AG10803 (cell line): Measurements from ENCODE around the gene ALB.
A peak's percentile ranks its signal among the peaks of the same experiment; 100 is the strongest.

ENCODE experiments used
- DNase-seq: peaks from one replicate; pipeline ENCODE4 v3.0.0; 2010; ENCODE audit warnings: low read depth
- H3K4me3 ChIP-seq: 2 replicates; pipeline ENCODE4 v1.5.1; 2011; ENCODE audit warnings: mild to moderate bottlenecking, low read length, control low read depth
- TF ChIP-seq, protein P1 (sequence below): conservative IDR thresholded peaks from 2 replicates; pipeline ENCODE4 v1.5.1; 2011; ENCODE audit warnings: mild to moderate bottlenecking, low read length, control low read depth, inconsistent platforms

The ALB gene

DNA sequence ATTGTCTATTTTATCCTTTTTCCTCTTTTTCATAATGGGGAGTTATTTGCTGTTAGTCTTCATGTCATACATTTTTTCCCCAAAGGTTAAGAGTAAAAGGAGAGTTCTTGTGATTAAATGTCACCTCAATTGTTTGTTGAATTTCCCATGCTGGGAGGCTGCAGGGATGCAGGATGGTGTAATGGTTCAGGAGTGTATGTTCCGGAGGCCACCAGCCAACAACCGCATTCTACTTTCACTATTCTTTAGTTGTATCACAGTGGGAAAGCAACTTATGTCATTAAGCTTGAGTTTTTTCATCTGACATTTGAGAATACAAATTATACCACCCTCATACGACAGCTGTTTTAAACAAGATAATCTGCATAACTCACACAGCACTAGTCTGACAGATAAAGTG lies 47.3 kb downstream of the ALB start:
- DNase-seq, result peak; percentile 26
- TF ChIP-seq, protein P1, sequence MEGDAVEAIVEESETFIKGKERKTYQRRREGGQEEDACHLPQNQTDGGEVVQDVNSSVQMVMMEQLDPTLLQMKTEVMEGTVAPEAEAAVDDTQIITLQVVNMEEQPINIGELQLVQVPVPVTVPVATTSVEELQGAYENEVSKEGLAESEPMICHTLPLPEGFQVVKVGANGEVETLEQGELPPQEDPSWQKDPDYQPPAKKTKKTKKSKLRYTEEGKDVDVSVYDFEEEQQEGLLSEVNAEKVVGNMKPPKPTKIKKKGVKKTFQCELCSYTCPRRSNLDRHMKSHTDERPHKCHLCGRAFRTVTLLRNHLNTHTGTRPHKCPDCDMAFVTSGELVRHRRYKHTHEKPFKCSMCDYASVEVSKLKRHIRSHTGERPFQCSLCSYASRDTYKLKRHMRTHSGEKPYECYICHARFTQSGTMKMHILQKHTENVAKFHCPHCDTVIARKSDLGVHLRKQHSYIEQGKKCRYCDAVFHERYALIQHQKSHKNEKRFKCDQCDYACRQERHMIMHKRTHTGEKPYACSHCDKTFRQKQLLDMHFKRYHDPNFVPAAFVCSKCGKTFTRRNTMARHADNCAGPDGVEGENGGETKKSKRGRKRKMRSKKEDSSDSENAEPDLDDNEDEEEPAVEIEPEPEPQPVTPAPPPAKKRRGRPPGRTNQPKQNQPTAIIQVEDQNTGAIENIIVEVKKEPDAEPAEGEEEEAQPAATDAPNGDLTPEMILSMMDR, result no peak
- H3K4me3 ChIP-seq, result no peak overlapping the region

DNA sequence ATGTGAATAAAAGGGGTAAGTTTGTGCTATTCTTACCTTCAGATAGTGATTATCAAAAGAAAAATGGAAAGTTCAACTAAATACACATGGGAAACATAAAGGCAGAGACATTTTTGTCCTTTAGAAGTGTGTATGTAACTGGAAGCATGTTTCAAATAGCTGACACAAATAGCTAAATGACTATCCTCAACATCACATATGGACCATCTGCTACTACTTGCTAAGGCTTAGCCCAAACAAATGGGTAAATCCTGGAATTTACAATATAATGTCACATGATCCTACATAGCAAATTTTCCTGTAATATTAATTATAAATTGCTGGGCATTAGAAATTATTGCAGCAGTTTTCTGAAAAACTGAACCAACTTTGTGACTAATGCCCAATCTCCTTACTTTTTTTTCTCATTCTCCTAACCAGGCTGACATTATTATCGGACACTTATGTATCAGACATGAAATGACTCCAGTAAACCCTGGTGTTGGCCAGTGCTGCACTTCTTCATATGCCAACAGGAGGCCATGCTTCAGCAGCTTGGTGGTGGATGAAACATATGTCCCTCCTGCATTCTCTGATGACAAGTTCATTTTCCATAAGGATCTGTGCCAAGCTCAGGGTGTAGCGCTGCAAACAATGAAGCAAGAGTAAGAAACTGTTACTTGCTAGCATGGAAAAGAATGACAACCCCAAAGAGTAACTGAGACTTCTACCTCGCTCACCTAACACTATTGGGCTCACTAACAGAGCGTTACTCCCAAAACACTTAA lies 48.1 kb downstream of the ALB start:
- TF ChIP-seq, protein P1, result no peak
- DNase-seq, result peak; percentile 50
- no peak overlapping the region for H3K4me3 ChIP-seq

DNA sequence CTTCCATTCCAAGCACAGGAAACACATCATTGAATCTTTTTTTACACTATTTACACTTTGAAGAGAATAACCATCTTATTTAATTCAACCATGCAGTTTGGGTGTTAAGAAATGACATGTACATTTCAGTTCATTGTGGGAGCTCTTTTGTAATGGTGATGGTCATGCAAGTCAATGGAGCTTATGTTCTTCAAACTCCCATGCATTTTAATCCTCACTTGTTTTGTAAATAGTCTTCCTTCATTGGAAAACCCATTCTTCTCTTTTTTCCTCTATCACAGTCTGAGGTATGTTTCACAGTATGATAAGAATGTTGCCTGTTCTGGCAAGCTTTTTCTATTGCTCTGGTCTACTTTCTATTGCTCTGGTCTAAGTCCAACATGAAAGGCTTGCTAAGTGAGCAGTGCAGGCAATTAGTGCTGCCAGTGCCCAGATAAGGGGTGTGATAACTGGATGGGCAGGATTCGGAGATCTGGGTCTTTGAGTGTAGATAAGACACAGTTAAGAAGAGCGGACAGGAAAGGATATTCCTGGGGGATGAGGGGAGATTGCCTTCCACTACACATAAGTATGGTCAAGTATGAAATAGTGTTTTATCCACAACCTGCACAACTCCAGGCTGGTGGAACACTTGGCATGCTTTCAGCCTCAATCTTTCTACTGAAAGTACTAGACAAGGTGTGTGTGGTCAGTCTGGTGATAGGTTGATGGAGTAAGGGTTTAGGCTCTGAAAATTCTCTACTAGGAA lies 49.0 kb downstream of the ALB start:
- H3K4me3 ChIP-seq, result no peak overlapping the region
- DNase-seq, result no peak
- TF ChIP-seq, protein P1, result no peak

DNA sequence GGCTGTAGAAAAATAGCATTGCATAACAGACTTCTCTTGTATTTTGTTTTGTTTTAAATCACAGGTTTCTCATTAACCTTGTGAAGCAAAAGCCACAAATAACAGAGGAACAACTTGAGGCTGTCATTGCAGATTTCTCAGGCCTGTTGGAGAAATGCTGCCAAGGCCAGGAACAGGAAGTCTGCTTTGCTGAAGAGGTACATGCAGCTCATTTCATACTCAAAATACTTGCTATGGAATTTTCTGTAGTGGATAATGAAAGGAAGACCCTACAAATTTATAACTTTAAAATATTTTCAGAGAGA lies 49.6 kb downstream of the ALB start:
- no peak overlapping the region for H3K4me3 ChIP-seq
- TF ChIP-seq, protein P1, result no peak
- DNase-seq, result no peak

DNA sequence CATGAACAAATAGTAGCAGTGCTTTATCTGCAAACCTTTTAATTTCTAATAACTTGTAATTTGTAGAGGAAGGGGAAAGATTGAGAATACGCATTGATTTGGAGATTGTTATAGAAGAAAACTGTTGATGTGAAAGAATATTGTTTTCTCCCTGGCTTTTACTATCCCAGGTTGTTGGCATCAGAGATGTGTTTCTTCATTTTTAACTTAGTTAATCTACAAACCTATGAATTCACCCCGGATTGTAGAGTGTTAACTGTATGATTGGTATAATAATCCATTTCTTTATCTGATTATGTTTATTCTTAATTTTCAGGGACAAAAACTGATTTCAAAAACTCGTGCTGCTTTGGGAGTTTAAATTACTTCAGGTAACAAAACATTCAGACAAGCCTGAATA lies 50.8 kb downstream of the ALB start:
- DNase-seq, result no peak
- no peak overlapping the region for H3K4me3 ChIP-seq
- TF ChIP-seq, protein P1, result no peak

DNA sequence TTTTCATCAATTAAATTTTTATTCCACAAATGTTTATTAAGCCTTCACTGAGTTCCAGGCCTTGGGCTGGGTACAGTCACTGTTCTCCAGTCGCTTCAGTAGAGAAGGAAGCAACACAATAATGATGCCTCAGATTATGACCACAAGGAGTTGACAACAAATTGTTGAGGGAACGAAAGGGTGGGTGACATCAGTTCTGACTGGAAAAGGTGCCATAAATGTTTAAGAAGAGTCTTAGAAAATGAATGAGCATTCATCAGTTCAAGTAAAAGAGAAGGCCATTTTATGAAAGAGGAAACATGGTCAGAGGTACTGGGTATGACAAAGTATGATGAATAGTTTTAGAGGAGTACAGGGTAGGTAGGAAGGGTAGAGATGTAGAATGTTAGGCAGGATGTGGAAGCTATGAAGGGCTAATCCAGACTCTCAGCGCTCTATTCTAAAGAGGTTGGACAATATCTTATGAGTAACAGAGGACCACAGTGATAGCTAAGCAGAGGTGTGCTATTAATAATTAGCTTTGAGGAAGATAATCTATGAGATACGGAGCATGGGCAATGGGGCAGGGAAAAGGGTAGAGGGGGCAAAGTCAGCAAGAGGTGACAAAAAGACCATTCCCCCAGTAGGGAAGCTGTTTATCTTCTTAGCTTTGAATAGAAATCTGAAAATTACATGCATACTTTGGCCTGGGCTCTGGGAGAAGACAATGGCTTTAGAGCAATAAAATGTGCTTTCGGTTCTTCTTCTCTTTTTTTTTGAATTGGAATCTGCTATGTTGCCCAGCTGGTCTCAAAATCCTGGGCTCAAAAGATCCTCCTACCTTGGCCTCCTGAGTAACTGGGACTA lies 52.3 kb downstream of the ALB start:
- no peak for DNase-seq
- TF ChIP-seq, protein P1, result no peak
- no peak overlapping the region for H3K4me3 ChIP-seq
